Left ventricle myocardium superior (tissue), 1 donor: ENCODE measurements around the gene FMNL3. TPM values are rescaled to one million over a fixed set of nuclear protein-coding genes. Genes with fewer than 3 reads are reported as not detected.
A peak's percentile ranks its signal among the peaks of the same experiment; 100 is the strongest.

Experiments
- ATAC-seq: fragments of 200-7000 bp; cut with Tn5 transposase; one replicate; pipeline ENCODE4 v1.9.1; 2020; ENCODE audit warnings: mild to moderate bottlenecking, moderate library complexity
- DNase-seq: peaks from one replicate; pipeline ENCODE4 v3.0.0-alpha.2; 2020
- intact Hi-C: fragments of 100-400 bp; cut with micrococcal nuclease; formaldehyde crosslinking; loops from one replicate; pipeline ENCODE4 v1.11.0; 2022
- total RNA-seq: library from RNA; stranded (reverse); fragmentation: NEBNext Ultra II Directional; extraction: Animal tissue kit (Norgen Biotek cat#: 25700); gene quantifications from one replicate; pipeline ENCODE4 v1.2.1, GENCODE V29; 2021
- donor health status: DM: no; HTN: yes; CAD: no; lungs with severe emphysema.

Gene FMNL3
- total RNA-seq, 1 donor from 2014 or later = 11.3 TPM

GRCh38 chr12:49687941-49688340 lies 19.3 kb downstream of the FMNL3 start:
- no peak for ATAC-seq
- intact Hi-C loops = no loop called here
- DNase-seq = no peak

GRCh38 chr12:49684310-49684854 lies 22.8 kb downstream of the FMNL3 start:
- ATAC-seq (no peak), DNase-seq (no peak)
- intact Hi-C loops = no loop called here

GRCh38 chr12:49683599-49684309 lies 23.5 kb downstream of the FMNL3 start:
- no peak for DNase-seq
- ATAC-seq = no peak
- intact Hi-C loops = no loop called here

GRCh38 chr12:49680075-49680474 lies 27.1 kb downstream of the FMNL3 start:
- intact Hi-C loops = no loop called here
- DNase-seq (no peak), ATAC-seq (no peak)

- ATAC-seq (no peak), DNase-seq (no peak)
- intact Hi-C loops = no loop called here
Observed at GRCh38 chr12:49678711-49679110, 28.5 kb downstream of the FMNL3 start.

GRCh38 chr12:49675137-49675536 lies 32.1 kb downstream of the FMNL3 start:
- intact Hi-C loops = no loop called here
- DNase-seq = no peak
- no peak for ATAC-seq

GRCh38 chr12:49674318-49674981 lies 32.8 kb downstream of the FMNL3 start:
- intact Hi-C loops = no loop called here
- ATAC-seq = peak; percentile 45
- DNase-seq = no peak

GRCh38 chr12:49673446-49674317 lies 33.5 kb downstream of the FMNL3 start:
- intact Hi-C loops = no loop called here
- DNase-seq (peak; percentile 94), ATAC-seq (peak; percentile 96)

- intact Hi-C loops = no loop called here
- DNase-seq (no peak), ATAC-seq (no peak)
Observed at GRCh38 chr12:49672301-49673217, 34.6 kb downstream of the FMNL3 start.

- intact Hi-C loops = no loop called here
- DNase-seq = no peak
- no peak for ATAC-seq
Observed at GRCh38 chr12:49671031-49671765, 36.0 kb downstream of the FMNL3 start.

- DNase-seq = no peak
- intact Hi-C loops = no loop called here
- no peak for ATAC-seq
Observed at GRCh38 chr12:49669796-49670195, 37.4 kb downstream of the FMNL3 start.

GRCh38 chr12:49667325-49668090 lies 39.7 kb downstream of the FMNL3 start:
- DNase-seq = no peak
- ATAC-seq = no peak
- intact Hi-C loops = no loop called here

- DNase-seq = no peak
- intact Hi-C loops = no loop called here
- no peak for ATAC-seq
Observed at GRCh38 chr12:49666176-49666575, 41.0 kb downstream of the FMNL3 start.

- DNase-seq = no peak
- no peak for ATAC-seq
- intact Hi-C loops = no loop called here
Observed at GRCh38 chr12:49665384-49665783, 41.8 kb downstream of the FMNL3 start.

- no peak for DNase-seq
- ATAC-seq = peak; percentile 36
- intact Hi-C loops = no loop called here
Observed at GRCh38 chr12:49664591-49665239, 42.5 kb downstream of the FMNL3 start.

- ATAC-seq = no peak
- intact Hi-C loops = no loop called here
Observed at GRCh38 chr12:49664167-49664566, 43.0 kb downstream of the FMNL3 start.

More at GRCh38 chr12:49664167-49664566, 43.0 kb downstream of the FMNL3 start:
- no peak for DNase-seq
